GM19023 (cell line): Measurements from ENCODE around the gene PCGF3.
"Not testable (repeated sequence)": the region's sequence is repeated elsewhere in the genome, so short reads cannot be mapped to it uniquely, and the experiment has no call there.

Experiments
- ATAC-seq: cut with Tn5 transposase; IDR thresholded peaks from one replicate; pipeline ENCODE4 v1.9.1; 2021; ENCODE audit warnings: mild to moderate bottlenecking, moderate library complexity; ENCODE audit not compliant: unreplicated experiment

PCGF3 gene

DNA sequence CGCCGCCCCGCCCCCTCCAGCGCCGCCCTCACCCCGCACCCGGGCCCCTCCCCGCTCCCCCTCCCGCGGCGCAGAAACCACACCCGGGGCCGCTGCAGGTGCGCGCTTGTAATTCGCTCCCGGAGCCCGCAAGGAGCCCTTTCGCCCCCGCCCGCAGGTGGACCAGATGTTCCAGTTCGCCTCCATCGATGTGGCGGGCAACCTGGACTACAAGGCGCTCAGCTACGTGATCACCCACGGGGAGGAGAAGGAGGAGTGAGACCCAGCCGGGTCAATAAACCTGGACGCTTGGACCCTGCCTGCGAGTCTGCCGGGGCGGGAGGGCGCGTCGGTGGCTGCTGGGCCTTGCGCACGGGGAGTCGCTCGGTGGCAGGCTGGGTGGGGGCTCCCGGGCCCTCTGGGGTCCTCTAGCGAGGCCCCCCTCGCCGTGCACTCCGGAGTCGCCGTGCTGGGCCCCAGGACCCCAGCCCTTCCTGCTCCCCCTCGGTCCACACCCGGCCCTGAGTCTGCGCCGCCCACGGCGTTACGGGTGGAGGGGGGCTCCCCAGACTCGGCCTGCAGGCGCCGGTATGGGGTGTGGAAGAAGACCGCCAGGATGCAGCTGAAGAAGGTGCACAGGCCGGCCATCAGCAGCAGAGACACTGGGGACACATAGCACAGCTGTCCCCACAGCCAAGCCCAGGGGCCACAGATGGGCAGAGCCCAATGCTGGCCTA lies 23.7 kb upstream of the PCGF3 start:
- ATAC-seq: no peak

DNA sequence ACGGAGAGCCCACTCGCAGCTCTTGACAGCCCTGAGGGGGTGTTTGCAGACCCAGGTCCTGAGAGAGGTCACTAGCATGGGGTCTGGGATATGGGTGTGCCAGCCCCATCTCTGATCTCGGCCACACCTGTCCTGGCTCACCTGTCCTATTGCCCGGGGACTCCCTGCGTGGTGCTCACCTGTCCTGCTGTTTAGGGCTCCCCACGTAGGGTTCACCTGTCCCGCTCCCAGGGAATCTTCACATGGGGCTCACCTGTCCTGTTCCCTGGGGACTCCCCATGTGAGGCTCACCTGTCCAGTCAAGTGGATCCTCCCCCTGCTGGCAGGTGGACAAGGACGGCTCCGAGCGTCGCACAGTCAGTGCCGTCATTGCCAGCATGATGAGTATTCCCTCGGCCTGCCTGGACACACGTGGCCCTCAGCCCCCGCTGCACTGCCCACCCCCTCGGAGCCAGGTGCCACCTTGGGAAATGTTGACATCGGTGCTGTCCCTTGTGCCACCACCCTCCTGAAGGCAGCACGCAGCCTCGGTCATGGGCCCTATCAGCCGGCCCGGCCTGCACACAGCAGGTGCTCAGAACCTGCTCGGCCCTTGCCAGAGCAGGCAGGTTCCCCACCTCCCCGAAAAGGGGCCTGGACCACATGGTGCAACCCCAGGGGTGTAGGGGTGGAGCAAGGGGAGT lies 23.0 kb upstream of the PCGF3 start:
- no peak for ATAC-seq

DNA sequence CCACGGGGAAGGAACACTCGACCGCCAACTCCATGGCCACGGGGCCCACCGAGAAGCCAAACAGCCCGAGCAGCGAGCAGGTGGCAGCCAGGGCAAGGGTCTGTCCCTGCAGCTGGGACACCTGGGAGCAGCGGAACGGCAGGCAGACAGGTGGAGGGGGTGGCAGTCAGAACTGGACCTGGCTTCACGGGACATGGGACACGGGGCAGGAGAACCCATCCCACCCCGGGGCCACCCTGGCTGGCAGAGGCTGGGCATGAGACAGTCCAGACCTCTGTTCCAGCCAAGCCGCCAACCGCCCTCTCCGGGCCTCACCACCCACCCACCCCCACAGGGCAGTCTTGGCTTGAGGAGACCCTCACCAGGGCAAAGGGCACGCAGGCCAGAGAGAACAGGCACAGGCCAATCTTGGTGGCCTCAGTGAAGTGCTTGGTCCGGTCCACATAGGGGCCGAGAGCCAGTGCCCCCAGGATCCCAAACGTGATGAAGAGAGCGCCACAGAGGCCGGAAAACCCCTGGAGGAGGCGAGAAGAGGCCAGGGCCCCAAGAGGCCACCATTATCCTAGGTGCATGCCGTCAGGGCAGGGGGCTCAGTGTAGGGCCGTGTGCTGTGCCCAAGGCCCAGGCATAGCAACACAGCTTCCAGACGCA lies 22.3 kb upstream of the PCGF3 start:
- ATAC-seq: no peak

DNA sequence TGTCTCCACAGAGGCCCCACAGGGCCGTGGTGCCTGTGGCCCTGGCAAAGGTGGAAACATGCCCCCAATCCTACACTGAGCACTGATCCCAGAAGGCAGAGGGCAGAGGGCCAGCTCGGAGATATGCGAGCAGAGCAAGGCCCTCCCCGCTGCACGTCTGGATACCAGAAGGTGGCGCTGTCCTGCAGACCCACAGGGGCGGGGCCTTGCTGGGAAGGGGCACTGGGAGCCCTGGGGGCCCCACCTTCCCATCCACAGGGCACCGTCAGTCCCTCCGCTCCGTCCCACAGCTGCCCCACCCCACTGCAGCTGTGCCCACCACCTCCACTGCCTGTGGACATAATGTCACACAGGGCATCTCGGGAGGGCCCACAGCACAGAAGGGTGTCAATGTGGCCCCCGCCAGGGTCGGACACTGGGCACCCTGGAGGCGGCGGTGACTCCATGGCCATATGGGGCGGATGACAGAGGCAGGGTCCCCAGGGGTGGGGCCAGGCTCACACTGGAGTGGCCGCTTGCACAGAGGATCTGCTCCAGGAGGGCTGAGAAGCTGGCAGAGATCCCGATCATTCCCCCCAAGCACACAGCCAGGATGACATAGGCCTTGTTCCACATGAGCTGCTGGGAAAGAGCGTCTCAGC lies 21.5 kb upstream of the PCGF3 start:
- no peak for ATAC-seq

- ATAC-seq: no peak
Observed at GRCh38 chr4:684623-685327, 20.9 kb upstream of the PCGF3 start.

DNA sequence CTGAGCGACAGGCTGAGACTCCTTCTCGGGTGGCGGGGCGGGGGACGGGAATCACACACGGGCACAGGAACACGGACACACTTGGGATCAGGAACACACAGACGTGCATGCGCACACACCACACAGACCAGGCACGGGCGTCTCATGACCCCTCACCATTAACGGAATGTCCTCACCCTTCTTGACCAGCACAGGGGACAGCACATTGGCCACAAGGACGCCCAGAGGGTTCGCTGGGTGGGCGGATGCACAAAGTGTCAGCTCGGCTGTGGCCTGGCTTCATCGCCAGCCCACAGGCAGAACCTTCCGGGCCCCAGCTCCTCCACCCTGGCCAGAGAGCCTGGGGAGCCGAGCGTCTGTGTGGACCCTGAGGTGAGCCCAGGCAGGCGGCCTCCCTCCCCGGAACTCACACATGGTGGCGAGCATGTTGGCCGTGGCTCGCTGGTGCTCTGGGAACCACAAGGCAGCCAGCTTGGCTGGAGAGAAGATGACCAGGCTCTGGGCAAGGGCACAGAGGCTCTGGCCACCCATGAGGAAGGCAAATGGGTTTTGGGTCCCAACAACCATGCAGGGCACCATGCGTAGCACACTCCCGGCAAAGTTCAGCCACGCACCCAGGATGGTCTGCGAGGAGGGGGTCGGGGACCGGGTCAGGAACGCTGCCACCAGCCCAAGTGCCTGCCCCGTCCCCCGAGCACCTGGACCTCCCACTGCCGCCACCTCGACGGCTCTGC lies 19.8 kb upstream of the PCGF3 start:
- no peak for ATAC-seq

- no peak for ATAC-seq
Observed at GRCh38 chr4:686413-687040, 19.1 kb upstream of the PCGF3 start.

DNA sequence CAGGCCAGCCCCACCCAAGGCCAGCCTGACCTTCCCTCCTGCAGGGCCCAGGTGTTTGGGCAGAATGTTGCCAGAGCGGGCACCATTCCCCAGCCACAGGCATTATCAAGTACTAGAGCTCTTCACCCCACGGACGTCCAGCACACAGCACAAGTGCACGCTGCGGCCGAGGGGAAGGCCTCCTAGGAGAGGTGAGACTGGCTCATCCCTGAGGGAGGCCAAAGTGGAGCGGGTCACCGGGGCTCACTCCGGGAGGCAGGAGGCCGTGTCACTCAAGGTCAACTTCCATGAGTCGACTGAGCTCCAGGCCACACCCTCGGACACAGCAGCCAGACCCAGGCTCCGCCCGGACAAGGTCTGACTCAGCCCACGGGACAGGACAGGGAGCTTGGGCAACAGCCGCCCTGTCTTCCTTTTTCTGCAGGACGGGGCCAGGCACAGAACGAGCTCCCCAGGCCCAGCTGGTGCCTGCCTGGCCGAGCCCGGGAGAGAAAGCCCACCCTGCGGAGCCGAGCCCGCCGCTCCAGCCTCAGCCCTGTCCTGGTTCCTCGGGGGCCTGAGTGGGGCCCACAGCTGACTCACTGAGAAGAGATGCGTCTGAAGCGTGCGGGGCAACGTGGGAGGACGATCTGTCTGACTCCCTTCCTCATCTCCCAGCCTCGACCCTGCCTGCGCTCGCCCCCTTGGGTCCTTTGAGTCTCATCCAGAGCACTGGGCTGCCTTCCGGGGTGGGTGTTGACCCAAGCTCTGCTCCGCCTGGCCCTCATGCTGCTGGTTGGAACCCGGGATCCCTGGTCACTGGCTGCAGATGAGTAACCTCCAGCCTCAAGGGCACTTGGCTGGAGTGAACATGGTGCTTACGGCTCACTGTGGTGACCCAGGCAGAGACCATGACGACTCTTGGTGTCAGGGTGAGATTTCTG lies 18.3 kb upstream of the PCGF3 start:
- ATAC-seq: no peak

DNA sequence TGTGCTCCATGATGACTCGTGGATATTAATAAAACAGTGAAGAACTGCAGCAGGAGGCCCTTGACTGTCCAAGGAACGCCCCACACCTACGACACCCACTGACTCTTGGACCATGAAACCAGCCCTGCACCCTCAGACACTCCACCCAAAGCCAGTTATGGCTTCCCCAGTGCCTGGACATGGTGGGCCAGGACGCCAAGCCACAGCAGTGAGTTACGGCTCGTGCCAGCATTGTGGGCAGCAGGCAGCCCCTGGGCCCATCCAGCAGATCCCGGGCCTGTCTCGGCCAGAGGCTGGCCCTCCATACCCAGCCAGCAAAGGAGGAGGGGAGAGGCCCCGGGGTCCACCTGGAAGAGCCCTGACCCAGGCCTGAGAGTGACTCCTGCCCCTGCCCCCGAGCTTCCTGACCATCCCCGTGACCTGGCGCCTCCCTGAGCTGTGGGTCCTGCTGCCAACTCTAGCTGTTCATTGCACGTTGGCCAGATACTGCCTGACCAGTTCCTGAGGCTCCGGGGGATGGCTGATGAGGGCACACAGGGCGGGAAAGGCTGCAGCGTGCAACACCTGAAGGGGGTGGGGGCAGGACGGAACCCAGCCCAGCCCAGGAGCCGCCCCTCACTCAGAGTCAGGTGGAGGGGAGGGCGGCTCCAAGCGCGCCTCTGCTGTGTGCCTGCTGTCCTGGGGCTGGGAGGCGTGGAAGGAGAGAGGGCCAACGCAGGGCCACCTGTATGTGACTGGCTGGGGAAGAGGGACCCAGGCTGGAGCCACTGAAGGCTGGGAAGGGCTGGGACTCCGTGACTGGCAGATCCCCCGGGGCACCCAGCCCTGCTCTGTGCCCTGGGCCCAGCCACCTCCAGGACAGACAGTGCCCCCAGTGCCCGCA lies 17.4 kb upstream of the PCGF3 start:
- no peak for ATAC-seq

DNA sequence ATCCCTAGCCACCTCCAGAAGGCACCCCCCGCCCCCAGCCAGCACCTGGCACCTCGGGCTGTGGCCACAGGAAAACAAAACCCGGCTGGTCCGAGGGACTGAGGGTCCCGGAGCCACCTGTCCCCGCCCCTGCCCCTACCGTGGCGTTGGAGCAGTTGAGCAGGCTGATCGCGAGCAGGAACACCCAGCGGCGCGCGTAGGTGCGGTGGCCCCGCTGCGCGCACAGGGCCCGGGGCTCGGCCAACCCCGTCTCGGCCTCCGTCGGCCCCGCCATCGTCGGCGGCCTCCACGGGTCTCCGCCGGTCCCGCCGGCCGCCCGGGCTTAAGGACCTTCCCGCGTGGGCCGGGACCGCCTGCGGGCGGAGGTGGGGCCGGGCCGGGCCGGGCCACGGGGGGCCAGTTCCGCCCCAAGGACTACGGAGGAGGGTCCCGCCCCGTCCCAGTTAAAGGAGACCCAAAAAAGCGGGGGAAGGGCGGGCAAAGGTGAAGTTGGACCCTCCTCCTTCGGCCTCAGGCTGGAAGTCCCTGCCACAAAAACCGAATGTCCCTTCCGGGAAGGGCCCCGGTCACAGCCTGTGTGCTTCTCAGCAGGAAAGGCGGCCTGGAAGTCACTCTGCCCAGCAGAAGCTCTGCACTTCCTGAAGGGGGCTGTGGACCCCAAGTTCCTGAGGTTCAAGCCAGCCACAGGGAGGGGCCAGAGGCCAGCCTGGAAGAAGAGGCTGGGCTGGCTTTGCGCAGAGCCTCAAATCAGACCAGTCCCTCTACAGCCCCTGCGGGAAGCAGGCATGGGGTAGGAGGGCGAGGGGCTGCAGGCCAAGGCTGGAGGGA lies 16.6 kb upstream of the PCGF3 start, which contains the start of gene SLC49A3:
Gene SLC49A3 (minus strand): TSS at position 298 of the 828 bp plus-strand sequence. CDS start 24 bp downstream, at position 274.
- no peak for ATAC-seq

GRCh38 chr4:689723-690122 lies 15.9 kb upstream of the PCGF3 start:
- no peak for ATAC-seq

DNA sequence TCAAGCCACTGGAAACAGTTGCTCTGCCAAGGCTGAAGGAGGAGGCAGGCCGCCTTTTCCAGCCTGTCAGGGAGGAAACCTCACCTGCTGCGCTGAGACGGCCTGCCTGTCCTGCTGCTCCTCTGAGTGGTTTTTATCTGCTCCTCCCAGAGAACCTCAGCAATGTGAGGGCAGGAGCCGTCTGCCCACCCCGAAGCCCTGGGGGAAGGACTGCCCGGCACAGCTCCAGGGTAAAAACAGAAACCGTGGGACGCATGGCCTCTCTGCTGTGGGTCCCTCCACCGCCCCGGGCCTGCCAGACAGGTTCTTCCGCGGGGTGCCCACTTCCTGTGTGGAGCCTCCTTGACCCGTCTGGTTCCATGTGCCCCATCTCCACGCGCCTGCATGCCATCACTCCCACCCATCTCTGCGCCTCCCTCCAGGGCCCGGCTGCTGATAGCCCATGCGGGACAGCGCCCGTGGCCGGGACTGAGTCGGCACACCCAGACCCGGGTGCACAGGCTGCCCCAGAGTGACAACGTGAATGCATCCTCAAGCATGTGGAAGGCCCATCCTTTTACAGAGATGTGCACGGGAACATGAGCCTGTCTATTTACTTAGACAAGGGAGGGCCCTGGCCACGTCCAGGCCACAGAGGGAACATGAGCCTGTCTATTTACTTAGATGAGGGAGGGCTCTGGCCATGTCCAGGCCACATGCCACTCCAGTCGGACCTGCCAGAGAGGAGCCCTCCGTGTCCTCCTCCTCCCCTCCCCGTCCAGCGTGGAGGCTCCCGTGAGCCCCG lies 12.7 kb upstream of the PCGF3 start:
- no peak for ATAC-seq

DNA sequence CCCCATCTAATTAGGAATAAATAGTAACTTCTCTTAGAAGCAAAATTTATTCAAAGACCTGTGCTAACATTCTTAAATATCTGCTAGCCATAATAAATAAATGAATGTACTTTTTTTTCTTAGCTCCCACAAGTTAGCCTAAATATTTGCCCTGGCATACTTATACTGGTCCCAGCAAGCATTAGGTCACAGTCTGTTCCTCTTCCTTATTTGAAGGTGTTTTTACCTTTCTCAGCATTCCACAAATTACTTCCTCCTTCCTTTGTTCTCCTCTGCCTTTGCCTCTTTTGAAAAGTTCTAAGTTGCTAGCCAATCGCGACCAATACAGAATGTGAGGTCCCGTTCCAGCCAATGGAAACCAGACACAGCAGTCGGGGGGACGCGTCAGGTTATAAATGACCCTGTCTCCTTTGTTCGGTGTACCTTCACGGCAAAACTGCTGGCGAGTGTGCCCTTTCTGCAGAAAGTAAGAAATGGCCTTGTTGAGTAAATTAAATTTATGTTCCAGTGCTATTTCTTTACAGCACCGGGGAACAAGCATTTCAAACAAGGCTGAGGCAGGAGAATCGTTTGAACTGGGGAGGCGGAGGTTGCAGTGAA lies 11.2 kb upstream of the PCGF3 start:
- not testable (repeated sequence) for ATAC-seq

GRCh38 chr4:699816-700580 lies 5.6 kb upstream of the PCGF3 start:
- ATAC-seq: no peak
